HG03103 (cell line): ENCODE data around the gene C3orf85.

ENCODE experiments used
- ATAC-seq: cut with Tn5 transposase; IDR thresholded peaks from one replicate; pipeline ENCODE4 v1.9.1; 2021; ENCODE audit warnings: low read depth; ENCODE audit not compliant: unreplicated experiment

The C3orf85 gene

DNA sequence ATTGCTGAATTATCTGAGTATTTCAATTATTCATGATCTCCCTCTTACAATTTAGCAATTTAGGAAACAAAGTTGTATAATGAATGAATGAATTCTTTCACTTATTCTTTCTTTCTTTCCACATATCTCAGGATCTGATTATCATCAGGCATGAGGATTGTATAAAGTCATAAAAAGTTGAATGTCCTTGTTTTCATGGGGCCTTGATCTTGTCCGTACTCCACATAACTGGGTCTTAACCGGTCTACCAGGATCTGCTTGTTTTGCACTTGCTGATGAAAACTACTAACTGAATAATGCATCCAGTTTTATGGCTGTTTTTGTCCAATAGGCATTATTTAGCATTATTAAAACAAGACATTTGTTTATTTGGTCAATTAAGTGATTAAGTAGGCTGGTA lies 12.6 kb downstream of the C3orf85 start:
- ATAC-seq = no peak

DNA sequence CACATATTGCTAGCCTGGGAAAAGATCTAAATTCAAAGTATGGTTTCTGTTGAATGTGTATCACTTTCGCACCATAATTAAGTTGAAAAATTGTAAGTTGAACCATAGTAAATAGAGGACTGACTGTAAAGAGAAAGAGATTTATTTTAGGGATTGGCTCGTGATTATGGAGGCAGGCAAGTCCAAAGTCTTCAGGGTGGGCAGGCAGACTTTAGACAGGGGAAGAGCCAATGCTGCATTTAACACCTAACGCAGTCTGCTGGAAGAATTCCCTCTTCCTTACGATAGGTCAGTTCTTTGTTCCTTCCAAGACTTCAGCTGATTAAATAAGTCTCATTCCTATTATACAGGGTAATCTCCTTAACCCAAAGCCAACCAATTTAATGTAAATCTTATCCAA lies 15.8 kb downstream of the C3orf85 start:
- no peak for ATAC-seq

DNA sequence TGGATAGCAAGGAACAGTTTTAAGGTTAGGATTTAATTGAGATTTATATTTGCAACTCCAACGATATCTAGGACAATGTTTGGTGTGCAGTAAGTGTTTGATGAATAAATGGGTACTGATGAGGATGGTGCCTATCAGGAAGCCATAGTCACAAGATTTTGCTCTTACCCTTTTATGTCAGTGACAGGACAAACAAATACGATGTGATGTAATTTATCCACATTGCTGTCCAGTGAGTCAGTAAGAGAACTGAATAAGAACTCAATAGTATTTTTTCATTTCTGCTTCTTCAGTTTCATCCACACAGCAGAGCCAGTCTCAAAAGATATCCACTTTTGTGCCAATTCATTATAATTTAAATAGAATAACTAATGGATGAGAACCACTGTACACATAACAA lies 18.5 kb downstream of the C3orf85 start:
- no peak for ATAC-seq

DNA sequence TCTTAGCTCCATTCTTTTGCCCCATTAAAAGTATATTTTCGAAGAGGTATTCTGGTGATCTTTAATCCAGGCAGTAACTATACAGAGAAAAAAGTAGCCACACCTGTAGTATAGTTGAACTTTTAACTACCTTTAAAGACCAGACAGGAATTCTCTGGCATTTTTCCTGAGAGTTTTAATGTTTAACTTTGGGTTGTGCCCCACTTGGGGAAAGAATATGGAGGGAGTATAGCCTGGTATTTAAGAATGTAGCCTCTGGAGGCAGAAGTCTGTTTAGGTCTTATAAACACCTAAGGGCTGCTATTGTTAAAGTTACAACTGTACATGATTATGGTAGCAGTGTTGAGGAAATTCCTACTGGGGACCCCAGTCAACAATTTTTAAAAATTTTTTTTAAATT lies 19.3 kb downstream of the C3orf85 start:
- no peak for ATAC-seq

DNA sequence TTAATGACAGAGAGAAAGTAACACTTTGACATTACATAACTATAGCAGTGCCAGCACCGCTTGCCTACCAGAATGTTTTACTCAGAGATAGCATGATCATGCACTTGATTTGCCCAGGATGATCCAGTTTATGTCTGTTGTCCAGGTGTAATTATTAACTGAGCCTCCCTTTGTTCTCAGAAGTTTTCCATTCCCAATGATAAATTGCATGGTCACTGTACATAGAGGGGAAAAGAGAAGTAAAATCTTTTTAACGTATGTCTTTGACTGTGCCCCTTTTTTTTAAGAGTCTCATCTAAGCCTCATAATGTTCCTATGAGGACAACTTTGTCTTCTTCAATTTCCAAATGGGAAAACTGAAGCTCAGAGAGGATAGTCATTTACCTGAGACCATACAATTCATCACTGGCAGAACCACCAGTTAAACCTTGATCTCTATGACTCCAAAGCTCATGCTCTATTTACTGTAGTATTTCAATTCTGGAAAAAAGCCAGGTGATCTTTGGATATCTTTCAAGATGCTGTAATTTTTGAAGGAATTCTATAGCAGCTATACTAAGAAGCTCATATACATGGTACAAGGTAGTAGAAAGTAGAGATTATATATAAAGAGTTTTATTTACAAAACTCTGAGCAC lies 25.1 kb downstream of the C3orf85 start:
- no peak for ATAC-seq

DNA sequence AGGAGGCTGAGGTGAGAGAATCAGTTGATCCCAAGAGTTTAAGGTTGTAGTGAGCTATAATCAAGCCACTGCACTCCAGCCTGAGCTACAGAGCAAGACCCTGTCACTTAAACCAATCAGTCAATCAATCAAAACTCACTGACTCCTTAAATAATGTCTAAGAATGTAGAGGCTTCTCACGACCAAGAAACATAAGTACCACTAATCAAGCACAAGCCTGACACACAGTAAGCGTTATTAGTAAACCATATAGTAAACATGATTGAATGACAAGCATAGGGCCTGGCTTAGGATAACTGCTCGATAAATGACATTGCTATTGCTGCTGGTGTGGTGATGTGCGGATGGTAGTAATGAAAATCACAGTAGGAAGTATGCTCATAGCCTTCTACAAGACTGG lies 29.4 kb downstream of the C3orf85 start:
- no peak for ATAC-seq

DNA sequence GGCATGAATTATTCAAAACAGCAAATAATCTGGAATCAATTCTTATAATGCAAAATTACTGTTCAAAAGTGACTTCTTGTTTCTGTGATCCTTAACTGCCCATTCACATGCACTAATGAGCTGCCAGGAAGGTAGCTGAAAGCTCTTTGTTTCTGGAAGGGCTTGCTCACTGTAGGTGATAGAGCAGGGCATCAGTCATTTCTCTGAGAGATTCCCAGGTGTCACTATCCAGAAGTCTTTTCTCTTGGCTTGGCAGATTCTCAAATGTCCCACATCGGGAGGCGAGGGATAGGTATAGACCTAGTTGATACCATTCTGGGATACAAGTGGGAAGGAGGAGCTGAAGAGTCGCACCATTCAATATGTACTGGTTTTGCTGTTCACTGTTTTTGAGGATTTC lies 35.0 kb downstream of the C3orf85 start:
- no peak for ATAC-seq

DNA sequence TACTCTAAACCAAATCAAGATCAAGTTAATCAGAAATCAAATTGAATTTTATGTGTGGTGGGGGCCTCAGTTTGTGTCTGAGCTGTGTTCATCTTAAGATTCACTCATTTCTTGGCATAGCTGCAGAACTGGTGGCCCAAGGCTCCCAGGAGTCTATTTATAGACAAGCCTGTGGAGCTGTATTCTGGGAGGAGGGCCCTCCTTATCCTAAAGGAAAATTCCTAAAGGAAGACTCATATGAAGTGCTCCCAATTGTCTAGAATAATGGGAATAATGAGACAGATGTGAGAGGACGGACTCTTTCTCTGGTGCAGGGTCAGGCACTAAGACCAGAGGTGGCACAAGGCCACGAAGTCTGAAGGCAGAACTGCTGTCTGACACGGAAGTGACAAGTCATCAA lies 38.9 kb downstream of the C3orf85 start:
- no peak for ATAC-seq

DNA sequence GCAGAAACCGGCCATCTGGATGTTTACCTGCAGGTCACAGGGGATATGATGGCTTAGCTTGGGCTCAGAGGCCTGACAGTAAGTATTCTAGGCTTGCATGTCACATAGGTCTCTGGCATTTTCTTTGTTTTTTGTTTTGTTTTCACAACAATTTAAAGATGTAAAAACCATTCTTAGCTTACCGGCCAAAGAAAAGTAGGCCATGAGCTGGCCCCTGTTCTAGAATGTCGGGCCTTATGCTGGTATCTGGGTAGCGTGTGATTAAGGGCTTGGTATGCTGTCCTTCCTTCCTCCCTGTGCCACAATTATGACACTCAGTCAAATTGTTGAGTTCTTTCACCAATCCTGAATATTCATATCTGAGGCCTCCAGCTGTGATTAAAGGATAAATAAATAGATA lies 40.2 kb downstream of the C3orf85 start:
- no peak for ATAC-seq

DNA sequence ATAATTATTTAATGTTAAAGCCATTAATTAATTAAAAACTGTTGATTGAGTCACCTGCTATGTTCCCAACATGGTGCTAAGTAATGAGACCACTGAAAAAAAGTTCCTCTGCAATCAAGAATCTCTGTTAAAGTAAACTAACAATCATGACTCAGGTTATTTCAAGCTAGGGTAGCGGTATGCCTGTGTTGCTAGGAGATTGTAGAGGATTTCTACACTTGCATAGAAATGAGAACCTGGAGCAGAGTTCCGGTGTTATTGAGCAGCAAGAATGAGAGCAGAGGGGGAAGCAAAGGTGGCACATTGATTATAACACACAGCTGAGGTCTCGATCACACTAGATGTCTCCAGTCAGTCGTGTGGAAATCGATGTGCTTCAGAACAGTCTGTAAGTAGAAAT lies 41.4 kb downstream of the C3orf85 start:
- no peak for ATAC-seq

DNA sequence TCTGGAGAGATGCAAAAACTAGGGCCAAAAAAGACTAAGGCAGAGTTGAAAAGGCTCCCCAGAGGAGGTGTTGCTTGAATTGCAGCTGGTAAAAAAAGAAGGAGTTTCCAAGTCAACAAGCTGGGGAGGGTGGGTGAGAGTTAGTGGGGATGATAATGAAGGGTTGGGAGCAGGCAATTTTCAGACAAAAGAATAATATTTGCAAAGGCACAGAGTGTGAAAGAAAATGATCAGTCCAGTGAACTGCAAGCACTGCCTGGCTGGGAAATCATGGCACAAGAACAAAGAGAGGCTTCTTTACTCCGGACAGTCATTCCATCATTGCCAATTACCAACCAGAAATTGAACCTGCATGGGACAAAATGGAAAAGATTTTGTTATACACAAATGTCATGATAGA lies 42.2 kb downstream of the C3orf85 start:
- no peak for ATAC-seq

DNA sequence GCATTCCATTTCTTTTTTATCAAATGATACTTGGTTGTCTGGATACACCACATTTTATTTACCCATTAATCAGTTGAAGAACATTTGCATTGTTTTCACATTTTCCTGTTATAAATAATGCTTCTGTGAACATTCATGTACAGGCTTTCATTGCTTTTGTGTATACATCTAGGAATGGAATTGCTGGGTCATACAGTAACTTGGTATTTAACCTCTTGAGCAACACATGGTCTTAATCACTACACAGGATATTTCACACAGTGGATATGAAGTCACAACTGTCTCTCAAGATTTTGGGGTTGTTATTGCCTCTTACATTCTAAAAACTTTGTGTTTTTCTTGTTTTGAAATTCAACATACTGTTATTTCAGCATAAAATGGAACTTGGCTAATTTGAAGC lies 48.2 kb downstream of the C3orf85 start:
- no peak for ATAC-seq

DNA sequence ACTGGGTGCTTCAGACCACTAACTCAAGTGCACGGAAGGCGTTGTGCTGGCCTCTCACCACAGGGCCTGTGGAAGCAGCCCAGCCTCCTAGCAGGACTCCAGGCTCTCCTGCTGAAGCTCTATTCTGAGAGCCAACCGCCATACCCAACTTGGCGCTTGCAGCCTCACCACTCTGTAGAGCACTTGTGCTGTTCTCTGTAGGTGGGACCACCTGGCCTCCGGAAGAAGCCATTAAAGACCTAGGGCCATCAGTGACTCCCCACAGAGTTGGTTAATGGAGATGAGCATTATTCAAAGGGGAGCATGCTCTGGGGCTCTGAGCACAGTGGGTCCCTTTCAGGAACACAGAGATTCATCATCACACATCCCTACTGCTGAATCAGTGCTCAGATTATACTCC lies 50.9 kb downstream of the C3orf85 start:
- ATAC-seq = no peak

DNA sequence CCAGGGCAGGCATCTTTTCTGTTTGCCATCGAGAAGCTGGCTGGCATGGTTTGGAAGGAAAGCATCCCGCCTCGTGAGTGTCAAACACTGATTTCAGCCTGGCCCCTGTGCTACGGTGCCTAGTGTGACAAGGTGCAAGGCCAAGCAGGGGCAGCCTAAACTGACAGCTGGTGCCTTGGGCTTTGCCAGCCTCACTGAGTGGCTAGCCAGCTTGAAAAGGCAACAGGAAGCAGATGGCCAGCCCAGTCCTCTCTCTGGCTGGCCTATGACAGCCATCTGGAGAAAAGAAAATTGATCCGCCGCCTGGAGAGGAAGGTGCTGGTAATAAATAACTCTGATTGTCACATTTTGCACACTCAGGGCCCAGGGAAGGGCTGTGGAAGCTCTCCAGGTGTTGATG lies 52.2 kb downstream of the C3orf85 start:
- ATAC-seq = no peak

DNA sequence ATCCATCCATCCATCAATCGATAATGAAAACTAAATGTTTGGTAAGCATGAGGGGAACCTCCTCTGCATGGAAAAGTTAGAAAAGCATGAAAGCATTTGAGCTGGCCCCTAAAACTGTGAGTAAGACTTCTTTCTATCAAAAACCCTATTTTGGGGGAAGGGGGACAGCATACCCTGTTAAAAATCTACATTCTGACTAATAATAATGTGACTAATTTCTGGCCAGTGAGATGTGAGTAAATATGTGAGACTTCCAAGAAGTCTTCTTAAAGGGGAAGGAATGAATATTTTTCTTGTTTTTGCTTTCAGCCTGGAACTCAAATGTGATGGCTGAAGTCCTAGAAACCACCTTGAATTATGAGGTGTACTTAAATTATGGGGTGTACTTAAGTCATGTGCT lies 54.9 kb downstream of the C3orf85 start:
- ATAC-seq = no peak

DNA sequence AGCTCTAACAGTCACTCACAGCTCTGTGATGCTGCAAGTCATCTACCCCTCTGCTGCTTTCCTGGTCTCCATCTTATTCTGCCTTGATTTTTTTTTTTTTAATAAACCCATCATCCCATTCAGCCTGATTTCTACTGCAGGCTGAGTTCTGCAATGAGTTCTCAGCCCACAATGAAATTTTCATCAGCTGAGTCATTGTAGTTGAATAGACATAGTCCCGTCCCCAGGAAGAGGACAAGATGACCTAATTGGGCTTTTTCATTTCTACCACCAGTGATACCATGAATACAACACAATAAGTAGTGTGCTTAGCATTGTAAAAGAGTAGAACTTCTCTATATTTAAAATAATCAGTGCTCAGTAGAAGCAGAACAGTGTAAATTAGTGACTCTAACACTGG lies 59.3 kb downstream of the C3orf85 start:
- ATAC-seq = no peak
